Trophoblast cell (in vitro differentiated cells and primary cell): ENCODE results near the gene WASF3.

ENCODE experiments used
- DNase-seq, 2 donors: peaks; one replicate each; pipeline ENCODE4 v3.0.0-alpha.2; 2016
- H2AFZ ChIP-seq: 2 replicates; pipeline ENCODE4 v1.6.1; 2013; ENCODE audit warnings: low read length, moderate library complexity, mild to moderate bottlenecking; ENCODE audit not compliant: insufficient read depth, poor library complexity
- H2AK5ac ChIP-seq: 2 replicates; pipeline ENCODE4 v1.6.1; 2013; ENCODE audit warnings: mild to moderate bottlenecking, low read length
- H2BK120ac ChIP-seq: 2 replicates; pipeline ENCODE4 v1.6.1; 2013; ENCODE audit warnings: low read length, mild to moderate bottlenecking, moderate library complexity; ENCODE audit not compliant: insufficient read depth, poor library complexity
- H2BK12ac ChIP-seq: 2 replicates; pipeline ENCODE4 v1.6.1; 2013; ENCODE audit warnings: mild to moderate bottlenecking, low read length, moderate library complexity
- H2BK5ac ChIP-seq: 2 replicates; pipeline ENCODE4 v1.6.1; 2013; ENCODE audit warnings: low read length, low read depth, moderate library complexity, mild to moderate bottlenecking; ENCODE audit not compliant: poor library complexity
- H3K14ac ChIP-seq: 2 replicates; pipeline ENCODE4 v1.6.1; 2013; ENCODE audit warnings: mild to moderate bottlenecking, low read length
- H3K18ac ChIP-seq: 2 replicates; pipeline ENCODE4 v1.6.1; 2013; ENCODE audit warnings: mild to moderate bottlenecking, low read length
- H3K23ac ChIP-seq: 2 replicates; pipeline ENCODE4 v1.6.1; 2013; ENCODE audit warnings: low read length
- H3K27ac ChIP-seq: 2 replicates; pipeline ENCODE4 v1.5.1; 2013; ENCODE audit warnings: low read depth, mild to moderate bottlenecking, inconsistent platforms, low read length, moderate library complexity
- H3K27me3 ChIP-seq: 2 replicates; pipeline ENCODE4 v1.6.1; 2013; ENCODE audit warnings: inconsistent platforms, mild to moderate bottlenecking, low read length, moderate library complexity; ENCODE audit not compliant: insufficient read depth
- H3K36me3 ChIP-seq, 2 experiments: 1 replicate in 1 of 2; 2 replicates in 1 of 2; pipeline ENCODE4 v1.6.1; 2013; ENCODE audit warnings: low read length in 2 of 2, mild to moderate bottlenecking in 2 of 2, moderate library complexity in 1 of 2; ENCODE audit not compliant: insufficient read depth in 2 of 2, control insufficient read depth in 1 of 2
- H3K4ac ChIP-seq: 2 replicates; pipeline ENCODE4 v1.6.1; 2013; ENCODE audit warnings: low read depth, mild to moderate bottlenecking, low read length, moderate library complexity
- H3K4me1 ChIP-seq, 2 experiments: 1 replicate in 1 of 2; 2 replicates in 1 of 2; pipeline ENCODE4 v1.6.1; 2013; ENCODE audit warnings: low read length in 2 of 2, mild to moderate bottlenecking in 2 of 2, moderate library complexity in 1 of 2; ENCODE audit not compliant: insufficient read depth in 2 of 2, control insufficient read depth in 1 of 2
- H3K4me2 ChIP-seq: 2 replicates; pipeline ENCODE4 v1.6.1; 2013; ENCODE audit warnings: inconsistent platforms, mild to moderate bottlenecking, low read length, moderate library complexity
- H3K4me3 ChIP-seq: 2 replicates; pipeline ENCODE4 v1.5.1; 2013; ENCODE audit warnings: mild to moderate bottlenecking, low read depth, low read length, inconsistent platforms
- H3K79me1 ChIP-seq: one replicate; pipeline ENCODE4 v1.6.1; 2013; ENCODE audit warnings: low read length
- H3K79me2 ChIP-seq: 2 replicates; pipeline ENCODE4 v1.6.1; 2013; ENCODE audit warnings: low read length, mild to moderate bottlenecking; ENCODE audit not compliant: control insufficient read depth, insufficient read depth, poor library complexity
- H3K9ac ChIP-seq: 2 replicates; pipeline ENCODE4 v1.6.1; 2013; ENCODE audit warnings: mild to moderate bottlenecking, low read length
- H3K9me3 ChIP-seq: 2 replicates; pipeline ENCODE4 v1.6.1; 2013; ENCODE audit warnings: low read depth, mild to moderate bottlenecking, control low read depth, inconsistent platforms, low read length; ENCODE audit not compliant: insufficient read depth
- H4K12ac ChIP-seq: 2 replicates; pipeline ENCODE4 v1.6.1; 2013; ENCODE audit warnings: low read depth, mild to moderate bottlenecking, low read length, moderate library complexity
- H4K8ac ChIP-seq: 2 replicates; pipeline ENCODE4 v1.6.1; 2013; ENCODE audit warnings: low read depth, mild to moderate bottlenecking, low read length, moderate library complexity
- H4K91ac ChIP-seq: one replicate; pipeline ENCODE4 v1.6.1; 2013; ENCODE audit warnings: low read depth, mild to moderate bottlenecking, low read length, moderate library complexity
- WGBS: extraction: QIAGEN DNeasy Blood & Tissue Kit; methylation state at CpG from one replicate; pipeline ENCODE4 v1.1.7; 2013; ENCODE audit warnings: missing lambda C conversion rate; ENCODE audit not compliant: insufficient read length, insufficient coverage; ENCODE audit errors: extremely low coverage; 5-methylcytosine and 5-hydroxymethylcytosine counted together

Gene WASF3

GRCh38 chr13:26693749-26694463 is 136.4 kb downstream of the WASF3 start:
- no CpG with 5 or more reads among the region's 10 CpGs for WGBS
- H3K9me3 ChIP-seq, result no peaks in the 10 kb centered on the region

GRCh38 chr13:26694609-26695359 is 137.3 kb downstream of the WASF3 start:
- Histone ChIP-seq H4K12ac (no peak overlapping the region), H4K91ac (no peak overlapping the region), H3K27ac (no peak overlapping the region), H3K79me1 (no peaks in the 10 kb centered on the region), H3K27me3 (no peaks in the 10 kb centered on the region), H4K8ac (no peak overlapping the region), H3K4me1 (peaks cover 5 to 12% of the 10 kb centered on the region in 2 experiments), H2AK5ac (no peak overlapping the region), H2BK5ac (no peak overlapping the region), H2BK120ac (no peak overlapping the region), H2BK12ac (no peak overlapping the region), H3K9ac (no peak overlapping the region), H3K18ac (no peak overlapping the region), H3K14ac (no peak overlapping the region), H3K23ac (no peak overlapping the region), H3K4ac (no peak overlapping the region), H3K9me3 (no peaks in the 10 kb centered on the region), H2AFZ (no peak overlapping the region), H3K4me3 (no peak overlapping the region), H3K79me2 (no peaks in the 10 kb centered on the region), H3K36me3 (no peaks in the 10 kb centered on the region), H3K4me2 (no peak overlapping the region)
- no peak for DNase-seq
- WGBS, result no CpG with 5 or more reads among the region's 19 CpGs

More at GRCh38 chr13:26693749-26694463, 136.4 kb downstream of the WASF3 start:
- Histone ChIP-seq H2AFZ (no peak overlapping the region), H4K12ac (no peak overlapping the region), H3K4ac (no peak overlapping the region), H3K9ac (no peak overlapping the region), H2BK5ac (no peak overlapping the region), H4K8ac (no peak overlapping the region), H3K27ac (no peak overlapping the region), H3K79me2 (no peaks in the 10 kb centered on the region), H2BK120ac (no peak overlapping the region), H3K18ac (no peak overlapping the region), H3K27me3 (no peaks in the 10 kb centered on the region), H3K36me3 (no peaks in the 10 kb centered on the region), H3K79me1 (no peaks in the 10 kb centered on the region), H2BK12ac (no peak overlapping the region), H4K91ac (no peak overlapping the region), H3K23ac (no peak overlapping the region), H2AK5ac (no peak overlapping the region), H3K4me2 (no peak overlapping the region), H3K4me3 (no peak overlapping the region), H3K4me1 (peaks cover 5 to 12% of the 10 kb centered on the region in 2 experiments), H3K14ac (no peak overlapping the region)
- DNase-seq, result no peak

GRCh38 chr13:26695360-26695705 is 137.8 kb downstream of the WASF3 start:
- no peak overlapping the region for H2AFZ ChIP-seq
- H3K4ac ChIP-seq, result no peak overlapping the region
- H3K36me3 ChIP-seq, result no peaks in the 10 kb centered on the region
- DNase-seq, result no peak
- H4K8ac ChIP-seq, result no peak overlapping the region
- H3K27ac ChIP-seq, result no peak overlapping the region
- no peaks in the 10 kb centered on the region for H3K79me1 ChIP-seq
- no peaks in the 10 kb centered on the region for H3K27me3 ChIP-seq
- H3K4me3 ChIP-seq, result no peak overlapping the region
- no peak overlapping the region for H3K9ac ChIP-seq
- H3K4me2 ChIP-seq, result no peak overlapping the region
- WGBS, result no CpG with 5 or more reads among the region's 9 CpGs
- no peak overlapping the region for H2BK120ac ChIP-seq
- H2BK12ac ChIP-seq, result no peak overlapping the region
- H3K23ac ChIP-seq, result no peak overlapping the region
- peaks cover 5 to 12% of the 10 kb centered on the region in 2 experiments for H3K4me1 ChIP-seq
- no peaks in the 10 kb centered on the region for H3K79me2 ChIP-seq
- H4K12ac ChIP-seq, result no peak overlapping the region
- H3K18ac ChIP-seq, result no peak overlapping the region
- no peak overlapping the region for H3K14ac ChIP-seq
- H4K91ac ChIP-seq, result no peak overlapping the region
- no peak overlapping the region for H2BK5ac ChIP-seq
- no peaks in the 10 kb centered on the region for H3K9me3 ChIP-seq
- H2AK5ac ChIP-seq, result no peak overlapping the region

GRCh38 chr13:26695891-26696311 is 138.4 kb downstream of the WASF3 start:
- H2BK12ac ChIP-seq, result no peak overlapping the region
- no peak overlapping the region for H2AFZ ChIP-seq
- H2BK120ac ChIP-seq, result no peak overlapping the region
- no peaks in the 10 kb centered on the region for H3K9me3 ChIP-seq
- H3K14ac ChIP-seq, result no peak overlapping the region
- H3K36me3 ChIP-seq, result no peaks in the 10 kb centered on the region
- H2AK5ac ChIP-seq, result no peak overlapping the region
- no peak overlapping the region for H4K12ac ChIP-seq
- H3K27ac ChIP-seq, result no peak overlapping the region
- no CpG with 5 or more reads among the region's 15 CpGs for WGBS
- H4K91ac ChIP-seq, result no peak overlapping the region
- no peak overlapping the region for H3K4ac ChIP-seq
- H3K4me2 ChIP-seq, result no peak overlapping the region
- DNase-seq, result no peak
- H3K79me2 ChIP-seq, result no peaks in the 10 kb centered on the region
- peaks cover 5 to 12% of the 10 kb centered on the region in 2 experiments for H3K4me1 ChIP-seq
- H3K79me1 ChIP-seq, result no peaks in the 10 kb centered on the region
- no peak overlapping the region for H4K8ac ChIP-seq
- no peak overlapping the region for H3K4me3 ChIP-seq
- no peak overlapping the region for H3K18ac ChIP-seq
- H2BK5ac ChIP-seq, result no peak overlapping the region
- H3K27me3 ChIP-seq, result no peaks in the 10 kb centered on the region
- H3K9ac ChIP-seq, result no peak overlapping the region
- no peak overlapping the region for H3K23ac ChIP-seq
